ENCODE results near the gene NALCN. TPM values are rescaled to one million over a fixed set of nuclear protein-coding genes. Genes with fewer than 3 reads are reported as not detected.

The NALCN gene
- polyA plus RNA-seq, 3 donors, result not detected

- no peaks in the 10 kb centered on the region for H3K36me3 Mint-ChIP-seq
- Histone ChIP-seq H3K79me2 (ENCODE audit: insufficient read depth, low read length) (no peaks in the 10 kb centered on the region), H3K4me3 (replicated peaks in 1 of 3; ENCODE audit: low read depth in 2 of 3, low read length in 3 of 3) (no peak overlapping the region), H4K20me1 (ENCODE audit: insufficient read depth, low read length) (no peaks in the 10 kb centered on the region), H3K9me3 (replicated peaks in 1 of 2; ENCODE audit: control insufficient read depth in 1 of 2, insufficient read depth in 1 of 2, low read length in 2 of 2) (no peaks in the 10 kb centered on the region), H3K27me3 (ENCODE audit: control insufficient read depth in 2 of 2, insufficient read depth in 2 of 2, low read length in 2 of 2) (no peaks in the 10 kb centered on the region), H3K36me3 (replicated peaks in 1 of 2; ENCODE audit: control insufficient read depth in 1 of 2, insufficient read depth in 2 of 2, low read length in 2 of 2) (no peaks in the 10 kb centered on the region), H3K9ac (ENCODE audit: insufficient read depth, low read length, poor library complexity, severe bottlenecking) (no peak overlapping the region), H3K4me1 (ENCODE audit: control insufficient read depth in 1 of 2, insufficient read depth in 2 of 2, low read length in 2 of 2) (no peaks in the 10 kb centered on the region), H2AFZ (ENCODE audit: insufficient read depth, low read depth, low read length, poor library complexity, severe bottlenecking) (no peak overlapping the region), H3K4me2 (replicated peaks; ENCODE audit: extremely low read depth, low read length, poor library complexity, severe bottlenecking) (no peak overlapping the region), H3K27ac (ENCODE audit: low read depth in 1 of 2, low read length in 2 of 2) (no peak overlapping the region)
- H3K4me3 Mint-ChIP-seq, result no peak overlapping the region
- no peak for TF ChIP-seq CTCF (IDR thresholded peaks at IDR 0.05)
- H3K27me3 Mint-ChIP-seq (ENCODE audit: low read depth in 3 of 3), result no peaks in the 10 kb centered on the region
- no peak for DNase-seq
- intact Hi-C loops (cut with micrococcal nuclease), result no loop called here
- H3K4me1 Mint-ChIP-seq, result no peaks in the 10 kb centered on the region
- peaks cover 0 to 5% (median 0%) of the 10 kb centered on the region in 7 donors for H3K9me3 Mint-ChIP-seq
- 65% methylated on average over 4 of the region's 8 CpGs for WGBS (ENCODE audit: insufficient coverage)
- no peak overlapping the region for H3K27ac Mint-ChIP-seq
These were observed 390.4 kb downstream of the NALCN start for GRCh38 chr13:101025925-101026324.

- Histone ChIP-seq H3K4me2 (replicated peaks; ENCODE audit: extremely low read depth, low read length, poor library complexity, severe bottlenecking) (no peak overlapping the region), H4K20me1 (ENCODE audit: insufficient read depth, low read length) (no peaks in the 10 kb centered on the region), H3K36me3 (replicated peaks in 1 of 2; ENCODE audit: control insufficient read depth in 1 of 2, insufficient read depth in 2 of 2, low read length in 2 of 2) (no peaks in the 10 kb centered on the region), H3K27me3 (ENCODE audit: control insufficient read depth in 2 of 2, insufficient read depth in 2 of 2, low read length in 2 of 2) (no peaks in the 10 kb centered on the region), H3K9ac (ENCODE audit: insufficient read depth, low read length, poor library complexity, severe bottlenecking) (no peak overlapping the region), H3K27ac (ENCODE audit: low read depth in 1 of 2, low read length in 2 of 2) (no peak overlapping the region), H3K9me3 (replicated peaks in 1 of 2; ENCODE audit: control insufficient read depth in 1 of 2, insufficient read depth in 1 of 2, low read length in 2 of 2) (no peaks in the 10 kb centered on the region), H2AFZ (ENCODE audit: insufficient read depth, low read depth, low read length, poor library complexity, severe bottlenecking) (no peak overlapping the region), H3K4me1 (ENCODE audit: control insufficient read depth in 1 of 2, insufficient read depth in 2 of 2, low read length in 2 of 2) (no peaks in the 10 kb centered on the region), H3K79me2 (ENCODE audit: insufficient read depth, low read length) (no peaks in the 10 kb centered on the region), H3K4me3 (replicated peaks in 1 of 3; ENCODE audit: low read depth in 2 of 3, low read length in 3 of 3) (no peak overlapping the region)
- intact Hi-C loops (cut with micrococcal nuclease), result no loop called here
- Mint-ChIP-seq H3K27ac (no peak overlapping the region), H3K36me3 (no peaks in the 10 kb centered on the region), H3K4me3 (no peak overlapping the region), H3K9me3 (peaks cover 0 to 5% (median 0%) of the 10 kb centered on the region in 7 donors), H3K4me1 (no peaks in the 10 kb centered on the region), H3K27me3 (ENCODE audit: low read depth in 3 of 3) (peaks cover 0 to 2% (median 0%) of the 10 kb centered on the region in 3 donors)
- DNase-seq, result no peak
- 95% methylated on average over 8 of the region's 9 CpGs for WGBS (ENCODE audit: insufficient coverage)
- no peak for TF ChIP-seq CTCF (IDR thresholded peaks at IDR 0.05)
These were observed 390.8 kb downstream of the NALCN start for GRCh38 chr13:101025519-101025918.

Data from CD14-positive monocyte (primary cell).